Measurements from ENCODE around the gene SEZ6L2.

DNA sequence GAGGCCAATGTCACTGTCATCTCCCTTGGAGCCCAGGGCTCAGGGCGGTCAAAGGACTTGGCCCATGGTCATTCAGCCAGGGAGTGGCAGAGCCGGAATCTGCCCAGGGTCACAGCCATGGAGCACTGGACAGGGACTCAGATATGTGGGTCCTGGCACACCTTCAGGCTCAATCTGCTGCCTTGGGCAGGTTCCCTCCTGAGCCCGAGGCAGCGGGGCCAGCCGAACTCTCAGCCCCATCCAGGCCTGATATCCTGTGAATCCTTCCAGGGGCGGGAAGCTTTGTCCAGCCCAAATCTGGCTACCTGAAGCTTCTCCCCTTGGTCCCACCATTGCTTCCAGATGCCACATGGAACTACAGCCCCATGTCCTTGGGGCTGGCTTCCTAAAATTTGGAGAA, 24.1 kb downstream of the SEZ6L2 start:
- TF ChIP-seq, protein P1, sequence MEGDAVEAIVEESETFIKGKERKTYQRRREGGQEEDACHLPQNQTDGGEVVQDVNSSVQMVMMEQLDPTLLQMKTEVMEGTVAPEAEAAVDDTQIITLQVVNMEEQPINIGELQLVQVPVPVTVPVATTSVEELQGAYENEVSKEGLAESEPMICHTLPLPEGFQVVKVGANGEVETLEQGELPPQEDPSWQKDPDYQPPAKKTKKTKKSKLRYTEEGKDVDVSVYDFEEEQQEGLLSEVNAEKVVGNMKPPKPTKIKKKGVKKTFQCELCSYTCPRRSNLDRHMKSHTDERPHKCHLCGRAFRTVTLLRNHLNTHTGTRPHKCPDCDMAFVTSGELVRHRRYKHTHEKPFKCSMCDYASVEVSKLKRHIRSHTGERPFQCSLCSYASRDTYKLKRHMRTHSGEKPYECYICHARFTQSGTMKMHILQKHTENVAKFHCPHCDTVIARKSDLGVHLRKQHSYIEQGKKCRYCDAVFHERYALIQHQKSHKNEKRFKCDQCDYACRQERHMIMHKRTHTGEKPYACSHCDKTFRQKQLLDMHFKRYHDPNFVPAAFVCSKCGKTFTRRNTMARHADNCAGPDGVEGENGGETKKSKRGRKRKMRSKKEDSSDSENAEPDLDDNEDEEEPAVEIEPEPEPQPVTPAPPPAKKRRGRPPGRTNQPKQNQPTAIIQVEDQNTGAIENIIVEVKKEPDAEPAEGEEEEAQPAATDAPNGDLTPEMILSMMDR (IDR thresholded peaks at IDR 0.05) = no peak
- no peak for TF ChIP-seq POLR2A (IDR thresholded peaks at IDR 0.05)

Measured in right lobe of liver (tissue), 4 donors.